Measurements from ENCODE around the gene GPR139. TPM values are rescaled to one million over a fixed set of nuclear protein-coding genes. Genes with fewer than 3 reads are reported as not detected.

GPR139 gene
- polyA plus RNA-seq, 4 donors = not detected

- DNase-seq (ENCODE audit: low read depth in 4 of 4, low spot score in 3 of 4) = no peak
Measured at GRCh38 chr16:20056436-20056835, 17.3 kb downstream of the GPR139 start.

GRCh38 chr16:20053336-20053735 lies 20.4 kb downstream of the GPR139 start:
- no peak for DNase-seq (ENCODE audit: low read depth in 4 of 4, low spot score in 3 of 4)

GRCh38 chr16:20051611-20052010 lies 22.1 kb downstream of the GPR139 start:
- DNase-seq (ENCODE audit: low read depth in 4 of 4, low spot score in 3 of 4) = no peak

- no peak for DNase-seq (ENCODE audit: low read depth in 4 of 4, low spot score in 3 of 4)
Measured at GRCh38 chr16:20051147-20051546, 22.5 kb downstream of the GPR139 start.

GRCh38 chr16:20049831-20050230 lies 23.9 kb downstream of the GPR139 start:
- DNase-seq (ENCODE audit: low read depth in 4 of 4, low spot score in 3 of 4) = no peak

GRCh38 chr16:20045886-20046285 lies 27.8 kb downstream of the GPR139 start:
- no peak for DNase-seq (ENCODE audit: low read depth in 4 of 4, low spot score in 3 of 4)

- no peak for DNase-seq (ENCODE audit: low read depth in 4 of 4, low spot score in 3 of 4)
Measured at GRCh38 chr16:20042848-20043247, 30.8 kb downstream of the GPR139 start.

GRCh38 chr16:20041924-20042596 lies 31.6 kb downstream of the GPR139 start:
- DNase-seq (ENCODE audit: low read depth in 4 of 4, low spot score in 3 of 4) = no peak

GRCh38 chr16:20040011-20040410 lies 33.7 kb downstream of the GPR139 start:
- DNase-seq (ENCODE audit: low read depth in 4 of 4, low spot score in 3 of 4) = no peak

GRCh38 chr16:20029611-20030010 lies 44.1 kb downstream of the GPR139 start:
- DNase-seq (ENCODE audit: low read depth in 4 of 4, low spot score in 3 of 4) = no peak

- DNase-seq (ENCODE audit: low read depth in 4 of 4, low spot score in 3 of 4) = no peak
Measured at GRCh38 chr16:20026361-20027072, 47.2 kb downstream of the GPR139 start.

- peak; percentile 10 to 39 (median 30) for DNase-seq (ENCODE audit: low read depth in 4 of 4, low spot score in 3 of 4)
Measured at GRCh38 chr16:20023190-20023589, 50.5 kb downstream of the GPR139 start.

- no peak for DNase-seq (ENCODE audit: low read depth in 4 of 4, low spot score in 3 of 4)
Measured at GRCh38 chr16:20020976-20021375, 52.7 kb downstream of the GPR139 start.

- DNase-seq (ENCODE audit: low read depth in 4 of 4, low spot score in 3 of 4) = no peak
Measured at GRCh38 chr16:20020083-20020482, 53.6 kb downstream of the GPR139 start.

- DNase-seq (ENCODE audit: low read depth in 4 of 4, low spot score in 3 of 4) = no peak
Measured at GRCh38 chr16:20016234-20016633, 57.5 kb downstream of the GPR139 start.

GRCh38 chr16:20004931-20005330 lies 68.8 kb downstream of the GPR139 start:
- DNase-seq (ENCODE audit: low read depth in 4 of 4, low spot score in 3 of 4) = no peak

- no peak for DNase-seq (ENCODE audit: low read depth in 4 of 4, low spot score in 3 of 4)
Measured at GRCh38 chr16:20002936-20003335, 70.8 kb downstream of the GPR139 start.

GRCh38 chr16:20001856-20002707 lies 71.6 kb downstream of the GPR139 start:
- no peak for DNase-seq (ENCODE audit: low read depth in 4 of 4, low spot score in 3 of 4)

GRCh38 chr16:19997734-19998133 lies 76.0 kb downstream of the GPR139 start:
- no peak for DNase-seq (ENCODE audit: low read depth in 4 of 4, low spot score in 3 of 4)

- DNase-seq (ENCODE audit: low read depth in 4 of 4, low spot score in 3 of 4) = no peak
Measured at GRCh38 chr16:19997264-19997663, 76.4 kb downstream of the GPR139 start.

- DNase-seq (ENCODE audit: low read depth in 4 of 4, low spot score in 3 of 4) = no peak
Measured at GRCh38 chr16:19994466-19995170, 79.1 kb downstream of the GPR139 start.
